ENCODE results near the gene TRAF3IP3. TPM values are rescaled to one million over a fixed set of nuclear protein-coding genes. Genes with fewer than 3 reads are reported as not detected.

TRAF3IP3 gene
- total and polyA plus RNA-seq, 2 experiments from 2014 or later: 0.13 to 0.16 TPM

DNA sequence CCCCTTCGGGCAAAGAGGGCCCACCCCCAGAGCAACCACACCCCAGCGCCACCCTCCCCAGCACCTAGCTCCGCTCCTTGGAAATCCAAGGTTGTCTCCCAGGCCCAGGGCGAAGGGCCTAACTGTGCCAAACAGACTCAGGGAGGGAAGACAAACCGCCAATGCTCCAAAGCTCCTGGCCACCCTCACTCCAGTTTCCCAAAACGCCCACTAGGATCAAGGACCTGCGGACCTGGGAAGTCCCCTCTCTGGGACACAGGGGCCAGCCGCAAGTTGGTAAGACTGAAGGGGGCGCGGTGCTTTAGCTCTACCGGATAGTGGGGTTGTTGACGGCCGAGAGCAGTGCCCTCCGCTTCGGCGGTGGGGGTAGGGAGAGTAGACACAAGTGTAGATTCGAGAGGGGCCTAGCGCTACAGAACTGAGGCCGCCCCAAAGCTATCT lies 49.5 kb downstream of the TRAF3IP3 start:
- Histone ChIP-seq H3K4me3 (peak overlapping the region; percentile 44), H2AFZ (no peak overlapping the region), H3K9me2 (replicated peaks; ENCODE audit: insufficient read depth) (no peaks in the 10 kb centered on the region), H3K4me1 (ENCODE audit: insufficient read depth) (peaks cover 7% of the 10 kb centered on the region), H3K27me3 (no peaks in the 10 kb centered on the region), H3K79me2 (peaks cover 55% of the 10 kb centered on the region), H3K9me3 (ENCODE audit: low read depth) (no peaks in the 10 kb centered on the region), H4K20me1 (ENCODE audit: insufficient read depth, poor library complexity, severe bottlenecking) (peaks cover 7% of the 10 kb centered on the region), H3K36me3 (replicated peaks; ENCODE audit: insufficient read depth, low read depth) (no peaks in the 10 kb centered on the region), H3K27ac (peak overlapping the region; percentile 94), H3K4me2 (peak overlapping the region; percentile 74)
- no peak for TF ChIP-seq EZH2phosphoT487 (IDR thresholded peaks at IDR 0.05; ENCODE audit: low read depth, severe bottlenecking, unreplicated experiment)
- no peak for TF ChIP-seq EZH2 (IDR thresholded peaks at IDR 0.05; ENCODE audit: borderline replicate concordance)
- TF ChIP-seq, protein P1, sequence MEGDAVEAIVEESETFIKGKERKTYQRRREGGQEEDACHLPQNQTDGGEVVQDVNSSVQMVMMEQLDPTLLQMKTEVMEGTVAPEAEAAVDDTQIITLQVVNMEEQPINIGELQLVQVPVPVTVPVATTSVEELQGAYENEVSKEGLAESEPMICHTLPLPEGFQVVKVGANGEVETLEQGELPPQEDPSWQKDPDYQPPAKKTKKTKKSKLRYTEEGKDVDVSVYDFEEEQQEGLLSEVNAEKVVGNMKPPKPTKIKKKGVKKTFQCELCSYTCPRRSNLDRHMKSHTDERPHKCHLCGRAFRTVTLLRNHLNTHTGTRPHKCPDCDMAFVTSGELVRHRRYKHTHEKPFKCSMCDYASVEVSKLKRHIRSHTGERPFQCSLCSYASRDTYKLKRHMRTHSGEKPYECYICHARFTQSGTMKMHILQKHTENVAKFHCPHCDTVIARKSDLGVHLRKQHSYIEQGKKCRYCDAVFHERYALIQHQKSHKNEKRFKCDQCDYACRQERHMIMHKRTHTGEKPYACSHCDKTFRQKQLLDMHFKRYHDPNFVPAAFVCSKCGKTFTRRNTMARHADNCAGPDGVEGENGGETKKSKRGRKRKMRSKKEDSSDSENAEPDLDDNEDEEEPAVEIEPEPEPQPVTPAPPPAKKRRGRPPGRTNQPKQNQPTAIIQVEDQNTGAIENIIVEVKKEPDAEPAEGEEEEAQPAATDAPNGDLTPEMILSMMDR (IDR thresholded peaks at IDR 0.05; ENCODE audit: poor library complexity): no peak
- peak; percentile 72 for DNase-seq (ENCODE audit: low spot score)
- WGBS (ENCODE audit: low lambda C conversion rate, missing lambda C conversion rate): 12% methylated on average over 18 of the region's 19 CpGs

DNA sequence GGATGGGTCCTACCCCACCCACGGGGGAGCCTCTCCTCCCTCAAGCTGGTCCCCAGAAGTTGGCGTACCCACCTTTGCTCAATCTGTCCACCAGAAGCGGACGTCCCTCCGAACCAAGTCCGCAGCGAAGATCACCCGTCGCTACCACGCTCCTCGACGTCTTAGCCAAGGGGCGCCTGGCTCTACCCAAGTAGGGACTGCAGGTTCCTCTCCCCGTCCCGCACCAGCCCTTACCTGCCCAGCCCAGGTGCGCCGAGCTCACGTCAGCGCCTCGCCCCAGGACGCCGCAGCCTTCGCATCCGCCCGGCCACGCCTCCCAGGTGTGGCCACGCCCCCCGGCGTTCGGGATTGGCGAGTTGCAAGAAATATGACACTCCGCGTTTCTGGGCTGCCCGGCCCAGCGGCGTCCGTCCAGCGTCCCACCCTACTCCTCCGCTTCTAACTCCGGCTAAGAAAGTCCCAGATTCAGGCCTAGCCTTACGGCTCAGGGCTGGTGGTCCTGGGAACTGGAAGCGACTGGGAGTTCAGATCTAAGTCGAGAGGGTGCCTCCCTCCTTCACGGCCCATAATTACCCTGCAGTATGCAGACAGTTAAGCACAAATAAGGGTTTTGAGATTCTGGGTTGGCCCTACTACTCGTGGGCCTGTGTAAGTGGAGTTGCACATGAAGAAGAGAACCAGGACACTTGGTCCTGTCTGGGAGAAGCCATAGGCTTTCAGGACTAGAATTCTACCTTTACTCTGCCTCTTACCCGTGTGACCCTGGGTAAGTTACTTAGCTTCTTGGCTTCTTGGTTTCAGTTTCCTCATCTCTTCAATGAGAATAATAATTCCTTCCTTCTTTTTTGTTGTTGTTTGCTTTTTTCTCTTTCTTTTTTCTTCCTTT lies 50.3 kb downstream of the TRAF3IP3 start, which contains the start of gene IRF6:
IRF6 (minus strand) TSS at position 268 of the 886 bp plus-strand sequence. CDS start 4,729 bp downstream, outside the sequence.
- Histone ChIP-seq H3K9me3 (ENCODE audit: low read depth) (no peaks in the 10 kb centered on the region), H4K20me1 (ENCODE audit: insufficient read depth, poor library complexity, severe bottlenecking) (peaks cover 7% of the 10 kb centered on the region), H2AFZ (peak within 1 kb of the TSS; percentile 72), H3K4me3 (peak within 1 kb of the TSS; percentile 44), H3K36me3 (replicated peaks; ENCODE audit: insufficient read depth, low read depth) (no peaks in the 10 kb centered on the region), H3K27ac (peak within 1 kb of the TSS; percentile 97), H3K9me2 (replicated peaks; ENCODE audit: insufficient read depth) (no peaks in the 10 kb centered on the region), H3K79me2 (peaks cover 48% of the 10 kb centered on the region), H3K4me1 (ENCODE audit: insufficient read depth) (peaks cover 7% of the 10 kb centered on the region), H3K27me3 (no peaks in the 10 kb centered on the region), H3K4me2 (peak within 1 kb of the TSS; percentile 74)
- peak; percentile 97 for DNase-seq (ENCODE audit: low spot score)
- 4% methylated on average over 45 of the region's 46 CpGs for WGBS (ENCODE audit: low lambda C conversion rate, missing lambda C conversion rate)
- TF ChIP-seq, protein P1 (IDR thresholded peaks at IDR 0.05; ENCODE audit: poor library complexity): no peak
- no peak for TF ChIP-seq EZH2phosphoT487 (IDR thresholded peaks at IDR 0.05; ENCODE audit: low read depth, severe bottlenecking, unreplicated experiment)
- TF ChIP-seq EZH2 (IDR thresholded peaks at IDR 0.05; ENCODE audit: borderline replicate concordance): no peak

DNA sequence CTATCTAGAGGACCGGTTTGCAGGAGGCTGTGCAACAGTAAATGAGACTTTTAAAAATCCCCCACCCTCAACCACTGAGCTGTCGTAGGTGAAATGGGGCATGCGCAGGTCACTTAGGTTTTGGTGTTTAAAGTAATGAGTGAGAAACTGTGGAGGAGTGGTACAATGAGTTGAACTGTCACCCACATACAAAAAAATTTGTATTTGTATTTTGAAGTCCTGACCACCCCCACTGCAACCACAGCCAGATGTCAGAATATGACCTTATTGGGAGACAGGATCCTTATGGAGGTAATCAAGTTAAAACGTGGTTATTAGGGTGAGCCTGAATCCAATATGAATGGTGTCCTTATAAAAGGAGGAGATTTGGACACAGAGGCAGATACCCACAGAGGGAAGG lies 51.7 kb downstream of the TRAF3IP3 start:
- no peak overlapping the region for H3K4me2 ChIP-seq

More for the DNA sequence above, 51.7 kb downstream of the TRAF3IP3 start:
- H3K27ac ChIP-seq: peak overlapping the region; percentile 97
- no peaks in the 10 kb centered on the region for H3K36me3 ChIP-seq (replicated peaks; ENCODE audit: insufficient read depth, low read depth)
- H3K4me3 ChIP-seq: no peak overlapping the region
- 94% methylated on average over 4 of the region's 4 CpGs for WGBS (ENCODE audit: low lambda C conversion rate, missing lambda C conversion rate)
- H3K27me3 ChIP-seq: no peaks in the 10 kb centered on the region
- peaks cover 7% of the 10 kb centered on the region for H4K20me1 ChIP-seq (ENCODE audit: insufficient read depth, poor library complexity, severe bottlenecking)
- peaks cover 7% of the 10 kb centered on the region for H3K4me1 ChIP-seq (ENCODE audit: insufficient read depth)
- no peak overlapping the region for H2AFZ ChIP-seq
- no peak for TF ChIP-seq EZH2phosphoT487 (IDR thresholded peaks at IDR 0.05; ENCODE audit: low read depth, severe bottlenecking, unreplicated experiment)
- TF ChIP-seq EZH2 (IDR thresholded peaks at IDR 0.05; ENCODE audit: borderline replicate concordance): no peak
- TF ChIP-seq, protein P1 (IDR thresholded peaks at IDR 0.05; ENCODE audit: poor library complexity): no peak
- no peak for DNase-seq (ENCODE audit: low spot score)
- peaks cover 36% of the 10 kb centered on the region for H3K79me2 ChIP-seq
- H3K9me3 ChIP-seq (ENCODE audit: low read depth): no peaks in the 10 kb centered on the region
- H3K9me2 ChIP-seq (replicated peaks; ENCODE audit: insufficient read depth): no peaks in the 10 kb centered on the region

Data from hepatocyte (in vitro differentiated cells).